Tibial nerve (tissue), 4 donors: ENCODE data around the gene EYA3.

Source experiments
- EP300 ChIP-seq, 2 donors: sonication (generic); formaldehyde crosslinking; IDR thresholded peaks; one replicate each; pipeline ENCODE4 v1.6.1; 2017; ENCODE audit warnings: antibody characterized with exemption in 2 of 2, mild to moderate bottlenecking in 1 of 2
- POLR2A ChIP-seq, 2 donors: fragments of 450-650 bp; IDR thresholded peaks; one replicate each; pipeline ENCODE4 v1.6.1; 2017; ENCODE audit warnings: antibody characterized with exemption in 2 of 2, mild to moderate bottlenecking in 2 of 2, moderate library complexity in 2 of 2
- TF ChIP-seq, protein P1 (sequence below), 5 experiments: fragments of 200-600 bp in 3 of 5; fragments of 450-650 bp in 2 of 5; sonication (generic) in 3 of 5; IDR thresholded peaks; one replicate each; pipeline ENCODE4 v1.5.1; 2016 to 2019; ENCODE audit warnings: antibody characterized with exemption in 5 of 5, mild to moderate bottlenecking in 3 of 5, moderate library complexity in 2 of 5

DNA sequence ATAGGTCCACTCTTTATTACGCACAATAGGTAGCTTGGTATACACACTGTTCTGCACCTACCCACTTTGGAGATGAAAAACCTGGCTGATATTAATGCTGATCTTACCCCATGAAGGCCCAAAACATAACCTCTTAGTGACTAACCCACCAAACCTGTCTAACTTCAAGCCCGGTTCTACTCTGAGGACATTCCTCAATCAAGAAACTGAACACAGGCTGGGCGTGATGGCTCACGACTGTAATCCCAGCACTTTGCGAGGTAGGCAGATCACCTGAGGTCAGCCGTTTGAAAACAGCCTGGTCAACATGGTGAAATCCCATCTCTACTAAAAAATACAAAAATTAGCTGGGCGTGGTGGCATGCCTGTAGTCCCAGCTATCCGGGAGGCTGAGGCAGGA lies 50.5 kb downstream of the EYA3 start:
- TF ChIP-seq, protein P1, sequence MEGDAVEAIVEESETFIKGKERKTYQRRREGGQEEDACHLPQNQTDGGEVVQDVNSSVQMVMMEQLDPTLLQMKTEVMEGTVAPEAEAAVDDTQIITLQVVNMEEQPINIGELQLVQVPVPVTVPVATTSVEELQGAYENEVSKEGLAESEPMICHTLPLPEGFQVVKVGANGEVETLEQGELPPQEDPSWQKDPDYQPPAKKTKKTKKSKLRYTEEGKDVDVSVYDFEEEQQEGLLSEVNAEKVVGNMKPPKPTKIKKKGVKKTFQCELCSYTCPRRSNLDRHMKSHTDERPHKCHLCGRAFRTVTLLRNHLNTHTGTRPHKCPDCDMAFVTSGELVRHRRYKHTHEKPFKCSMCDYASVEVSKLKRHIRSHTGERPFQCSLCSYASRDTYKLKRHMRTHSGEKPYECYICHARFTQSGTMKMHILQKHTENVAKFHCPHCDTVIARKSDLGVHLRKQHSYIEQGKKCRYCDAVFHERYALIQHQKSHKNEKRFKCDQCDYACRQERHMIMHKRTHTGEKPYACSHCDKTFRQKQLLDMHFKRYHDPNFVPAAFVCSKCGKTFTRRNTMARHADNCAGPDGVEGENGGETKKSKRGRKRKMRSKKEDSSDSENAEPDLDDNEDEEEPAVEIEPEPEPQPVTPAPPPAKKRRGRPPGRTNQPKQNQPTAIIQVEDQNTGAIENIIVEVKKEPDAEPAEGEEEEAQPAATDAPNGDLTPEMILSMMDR (IDR thresholded peaks at IDR 0.05): no peak
- TF ChIP-seq POLR2A (IDR thresholded peaks at IDR 0.05): no peak
- no peak for TF ChIP-seq EP300 (IDR thresholded peaks at IDR 0.05)
